Lower leg skin (tissue), 4 donors: ENCODE results near the gene GUCY2F. TPM values are rescaled to one million over a fixed set of nuclear protein-coding genes. Genes with fewer than 3 reads are reported as not detected.

Experiments
- DNase-seq, 2 donors: peaks; one replicate each; pipeline ENCODE4 v3.0.0-alpha.2; 2019; ENCODE audit warnings: low spot score in 2 of 2
- H3K4me3 ChIP-seq: fragments of 200-600 bp; sonication (generic); 2 replicates; pipeline ENCODE4 v1.5.1; 2017; ENCODE audit warnings: mild to moderate bottlenecking, low read depth; ENCODE audit not compliant: poor library complexity, severe bottlenecking
- CTCF ChIP-seq, 3 donors: fragments of 450-650 bp; IDR thresholded peaks; one replicate each; pipeline ENCODE4 v1.5.1; 2016; ENCODE audit warnings: antibody characterized with exemption in 3 of 3, mild to moderate bottlenecking in 3 of 3, moderate library complexity in 2 of 3
- POLR2A ChIP-seq, 2 donors: fragments of 450-650 bp; IDR thresholded peaks; one replicate each; pipeline ENCODE4 v1.6.1; 2016 to 2017; ENCODE audit warnings: antibody characterized with exemption in 2 of 2, mild to moderate bottlenecking in 1 of 2, moderate library complexity in 1 of 2
- WGBS, 2 donors: methylation state at CpG; one replicate each; pipeline ENCODE4 v1.1.5; 2018; 5-methylcytosine and 5-hydroxymethylcytosine counted together
- intact Hi-C: fragments of 100-400 bp; cut with DNase I; formaldehyde crosslinking; loops from one replicate; pipeline ENCODE4 v1.15.0; 2023; ENCODE audit warnings: low total_unique reads
- total RNA-seq, 4 donors: library from RNA; depleted of rRNA; stranded (reverse); fragments of >200 nt; gene quantifications; one replicate each; pipeline ENCODE4 v1.1.0, GENCODE V29; 2016

GUCY2F gene
- total RNA-seq, 4 donors from 2014 or later, result not detected

GRCh38 chrX:109393859-109394258, 88.0 kb downstream of the GUCY2F start:
- 0 to 17% methylated on average over 1 of the region's 1 CpG for WGBS, 2 donors
- no peak overlapping the region for H3K4me3 ChIP-seq
- no peak for TF ChIP-seq POLR2A (IDR thresholded peaks at IDR 0.05)
- no peak for TF ChIP-seq CTCF (IDR thresholded peaks at IDR 0.05)
- intact Hi-C loops, result no loop called here
- no peak for DNase-seq

- no peak overlapping the region for H3K4me3 ChIP-seq
- intact Hi-C loops, result no loop called here
- whole genome bisulfite sequencing, 2 donors, result 83 to 94% methylated on average over 5 of the region's 5 CpGs
- TF ChIP-seq CTCF (IDR thresholded peaks at IDR 0.05), result no peak
- TF ChIP-seq POLR2A (IDR thresholded peaks at IDR 0.05), result no peak
- no peak for DNase-seq
Measured at GRCh38 chrX:109392895-109393294, 89.0 kb downstream of the GUCY2F start.

GRCh38 chrX:109390556-109390955, 91.3 kb downstream of the GUCY2F start:
- TF ChIP-seq CTCF (IDR thresholded peaks at IDR 0.05) (no peak), POLR2A (IDR thresholded peaks at IDR 0.05) (no peak)
- intact Hi-C loops, result no loop called here
- no peak for DNase-seq
- WGBS, 2 donors, result 57 to 64% methylated on average over 2 of the region's 2 CpGs
- no peak overlapping the region for H3K4me3 ChIP-seq

- intact Hi-C loops, result loop anchor here (5.0 kb wide), 1 partner anchor 642 kb away; no protein-coding TSS in a partner anchor
- DNase-seq, result no peak
- TF ChIP-seq CTCF (IDR thresholded peaks at IDR 0.05), result no peak
- TF ChIP-seq POLR2A (IDR thresholded peaks at IDR 0.05), result no peak
- H3K4me3 ChIP-seq, result no peak overlapping the region
- WGBS, 2 donors, result 63 to 79% methylated on average over 1 of the region's 1 CpG
Measured at GRCh38 chrX:109389917-109390316, 92.0 kb downstream of the GUCY2F start.

GRCh38 chrX:109384699-109385098, 97.2 kb downstream of the GUCY2F start:
- TF ChIP-seq CTCF (IDR thresholded peaks at IDR 0.05) (no peak), POLR2A (IDR thresholded peaks at IDR 0.05) (no peak)
- WGBS, 2 donors, result 33 to 36% methylated on average over 3 of the region's 3 CpGs
- intact Hi-C loops, result loop anchor here (5.0 kb wide), 1 partner anchor 648 kb away; no protein-coding TSS in a partner anchor
- DNase-seq, result no peak
- H3K4me3 ChIP-seq, result no peak overlapping the region

GRCh38 chrX:109382332-109382731, 99.6 kb downstream of the GUCY2F start:
- 86 to 93% methylated on average over 4 of the region's 4 CpGs for WGBS, 2 donors
- DNase-seq, result no peak
- H3K4me3 ChIP-seq, result no peak overlapping the region
- TF ChIP-seq CTCF (IDR thresholded peaks at IDR 0.05), result no peak
- TF ChIP-seq POLR2A (IDR thresholded peaks at IDR 0.05), result no peak
- intact Hi-C loops, result no loop called here
